UCSD-AML1 (cell line): Measurements from ENCODE around the gene PIP4K2B.
A peak's percentile ranks its signal among the peaks of the same experiment; 100 is the strongest.
"Not testable (repeated sequence)": the region's sequence is repeated elsewhere in the genome, so short reads cannot be mapped to it uniquely, and the experiment has no call there.

ENCODE experiments used
- DNase-seq: peaks from one replicate; lab custom pipeline; 2025; ENCODE audit not compliant: unreplicated experiment; lab: John Stamatoyannopoulos, UW

The PIP4K2B gene

GRCh38 chr17:38799501-38800236 is at the start of gene PIP4K2B:
Gene PIP4K2B, minus strand, starts transcription at chr17:38799556. Its CDS starts 132 bp downstream, at chr17:38799424.
- peak; percentile 97 for DNase-seq

GRCh38 chr17:38848557-38848891 is 49.2 kb upstream of the PIP4K2B start:
- DNase-seq, result no peak

- no peak for DNase-seq
Observed at GRCh38 chr17:38844261-38844757, 45.0 kb upstream of the PIP4K2B start.

GRCh38 chr17:38825762-38826247 is 26.4 kb upstream of the PIP4K2B start:
- DNase-seq, result no peak

GRCh38 chr17:38824899-38825761 is 25.8 kb upstream of the PIP4K2B start, which contains the start of gene CWC25:
Gene CWC25, minus strand, starts transcription at chr17:38825321. Its CDS starts 138 bp downstream, at chr17:38825183.
- DNase-seq, result peak; percentile 97

GRCh38 chr17:38815576-38816193 is 16.3 kb upstream of the PIP4K2B start:
- no peak for DNase-seq

- DNase-seq, result no peak
Observed at GRCh38 chr17:38809828-38810227, 10.5 kb upstream of the PIP4K2B start.

GRCh38 chr17:38800237-38800760 is 943 bp upstream of the PIP4K2B start:
- DNase-seq, result no peak

GRCh38 chr17:38798614-38799500 is 499 bp downstream of the PIP4K2B start:
- peak; percentile 80 for DNase-seq

GRCh38 chr17:38797828-38798227 is 1.5 kb downstream of the PIP4K2B start:
- no peak for DNase-seq

- no peak for DNase-seq
Observed at GRCh38 chr17:38797158-38797490, 2.2 kb downstream of the PIP4K2B start.

GRCh38 chr17:38796451-38797157 is 2.8 kb downstream of the PIP4K2B start:
- DNase-seq, result no peak

- DNase-seq, result no peak
Observed at GRCh38 chr17:38794221-38794620, 5.1 kb downstream of the PIP4K2B start.

- no peak for DNase-seq
Observed at GRCh38 chr17:38791162-38791561, 8.2 kb downstream of the PIP4K2B start.

- not testable (repeated sequence) for DNase-seq
Observed at GRCh38 chr17:38790148-38790707, 9.1 kb downstream of the PIP4K2B start.

- no peak for DNase-seq
Observed at GRCh38 chr17:38789185-38789584, 10.2 kb downstream of the PIP4K2B start.

- DNase-seq, result not testable (repeated sequence)
Observed at GRCh38 chr17:38787999-38788398, 11.4 kb downstream of the PIP4K2B start.

- no peak for DNase-seq
Observed at GRCh38 chr17:38786372-38786771, 13.0 kb downstream of the PIP4K2B start.

- no peak for DNase-seq
Observed at GRCh38 chr17:38783227-38783626, 16.1 kb downstream of the PIP4K2B start.
